ENCODE data around the gene FBLN7. TPM values are rescaled to one million over a fixed set of nuclear protein-coding genes. Genes with fewer than 3 reads are reported as not detected.

Gene FBLN7
- total and polyA plus RNA-seq, 11 donors, result 0.23 to 2.9 (median 0.49) TPM; not detected in 1

- H3K36me3 ChIP-seq, result no peaks in the 10 kb centered on the region
- H3K27ac ChIP-seq, result no peak overlapping the region
- no peak overlapping the region for H3K4me3 ChIP-seq
- intact Hi-C loops (cut with DNase I), result loop anchor here in 1 of 10 donors (10.0 kb wide), 1 partner anchor 100 kb away; no protein-coding TSS in a partner anchor
- peaks cover 0 to 16% (median 4%) of the 10 kb centered on the region in 12 donors for H3K4me1 ChIP-seq
- 94 to 98% (median 95%) methylated on average over 6 of the region's 6 CpGs for WGBS, 4 donors
- TF ChIP-seq, protein P1, sequence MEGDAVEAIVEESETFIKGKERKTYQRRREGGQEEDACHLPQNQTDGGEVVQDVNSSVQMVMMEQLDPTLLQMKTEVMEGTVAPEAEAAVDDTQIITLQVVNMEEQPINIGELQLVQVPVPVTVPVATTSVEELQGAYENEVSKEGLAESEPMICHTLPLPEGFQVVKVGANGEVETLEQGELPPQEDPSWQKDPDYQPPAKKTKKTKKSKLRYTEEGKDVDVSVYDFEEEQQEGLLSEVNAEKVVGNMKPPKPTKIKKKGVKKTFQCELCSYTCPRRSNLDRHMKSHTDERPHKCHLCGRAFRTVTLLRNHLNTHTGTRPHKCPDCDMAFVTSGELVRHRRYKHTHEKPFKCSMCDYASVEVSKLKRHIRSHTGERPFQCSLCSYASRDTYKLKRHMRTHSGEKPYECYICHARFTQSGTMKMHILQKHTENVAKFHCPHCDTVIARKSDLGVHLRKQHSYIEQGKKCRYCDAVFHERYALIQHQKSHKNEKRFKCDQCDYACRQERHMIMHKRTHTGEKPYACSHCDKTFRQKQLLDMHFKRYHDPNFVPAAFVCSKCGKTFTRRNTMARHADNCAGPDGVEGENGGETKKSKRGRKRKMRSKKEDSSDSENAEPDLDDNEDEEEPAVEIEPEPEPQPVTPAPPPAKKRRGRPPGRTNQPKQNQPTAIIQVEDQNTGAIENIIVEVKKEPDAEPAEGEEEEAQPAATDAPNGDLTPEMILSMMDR (IDR thresholded peaks at IDR 0.05), result no peak
- no peak for TF ChIP-seq POLR2A (IDR thresholded peaks at IDR 0.05)
- ATAC-seq (no peak), DNase-seq (no peak)
- peaks cover 0 to 4% (median 0%) of the 10 kb centered on the region in 9 donors for H3K27me3 ChIP-seq
- no peaks in the 10 kb centered on the region for H3K9me3 ChIP-seq
These were observed 6.8 kb downstream of the FBLN7 start for GRCh38 chr2:112144966-112145365.

GRCh38 chr2:112147382-112148168, 9.4 kb downstream of the FBLN7 start:
- H3K4me1 ChIP-seq, result peaks cover 0 to 19% (median 2%) of the 10 kb centered on the region in 12 donors
- peak overlapping the region in 2 of 12 donors; percentile 18 to 21 for H3K4me3 ChIP-seq
- 63 to 71% (median 70%) methylated on average over 17 of the region's 17 CpGs for WGBS, 4 donors
- ATAC-seq (peak in 3 of 4 donors; percentile 49 to 70 (median 57)), DNase-seq (peak in 3 of 5 donors; percentile 35 to 43 (median 41))
- no peaks in the 10 kb centered on the region for H3K36me3 ChIP-seq
- peak overlapping the region in 9 of 12 donors; percentile 2 to 76 (median 56) for H3K27ac ChIP-seq
- intact Hi-C loops (cut with DNase I), result loop anchor here in 1 of 10 donors (10.0 kb wide), 1 partner anchor 97 kb away; no protein-coding TSS in a partner anchor
- H3K9me3 ChIP-seq, result no peaks in the 10 kb centered on the region
- TF ChIP-seq, protein P1 (IDR thresholded peaks at IDR 0.05), result no peak
- TF ChIP-seq POLR2A (IDR thresholded peaks at IDR 0.05), result no peak
- H3K27me3 ChIP-seq, result no peaks in the 10 kb centered on the region

DNA sequence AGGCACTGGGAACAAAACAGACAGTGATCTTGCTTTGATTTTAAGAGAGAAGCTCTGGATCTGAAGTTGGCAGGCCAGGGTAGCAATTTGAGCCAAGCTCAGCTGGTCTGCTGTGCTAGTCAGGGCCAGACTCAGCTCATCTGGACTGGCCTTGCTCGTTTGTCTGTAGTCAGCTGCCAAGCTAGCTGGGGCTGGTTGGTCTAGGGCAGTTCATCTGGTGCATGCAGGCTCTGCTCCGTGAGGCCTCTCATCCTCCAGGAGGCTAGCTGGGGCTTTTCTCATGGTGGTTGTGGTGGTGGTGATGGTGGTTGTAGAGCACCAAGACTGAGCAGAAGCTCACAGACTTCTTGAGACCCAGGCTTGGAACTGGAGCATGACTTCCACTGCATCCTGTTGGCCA, 10.3 kb downstream of the FBLN7 start:
- Histone ChIP-seq H3K4me1 (peaks cover 0 to 19% (median 2%) of the 10 kb centered on the region in 12 donors), H3K4me3 (no peak overlapping the region), H3K27ac (peak overlapping the region in 6 of 12 donors; percentile 37 to 76 (median 57)), H3K27me3 (no peaks in the 10 kb centered on the region), H3K36me3 (no peaks in the 10 kb centered on the region), H3K9me3 (no peaks in the 10 kb centered on the region)
- WGBS, 4 donors, result 86 to 100% (median 87%) methylated on average over 2 of the region's 2 CpGs
- DNase-seq (no peak), ATAC-seq (no peak)
- TF ChIP-seq POLR2A (IDR thresholded peaks at IDR 0.05), result no peak
- TF ChIP-seq, protein P1 (IDR thresholded peaks at IDR 0.05), result no peak
- intact Hi-C loops (cut with DNase I), result loop anchor here in 1 of 10 donors (10.0 kb wide), 1 partner anchor 96 kb away; no protein-coding TSS in a partner anchor

- H3K9me3 ChIP-seq, result no peaks in the 10 kb centered on the region
- no peak for ATAC-seq
- peak overlapping the region in 5 of 12 donors; percentile 22 to 56 (median 47) for H3K27ac ChIP-seq
These were observed 11.0 kb downstream of the FBLN7 start for GRCh38 chr2:112149194-112149593.

More at GRCh38 chr2:112149194-112149593, 11.0 kb downstream of the FBLN7 start:
- H3K36me3 ChIP-seq, result no peaks in the 10 kb centered on the region
- peaks cover 0 to 19% (median 2%) of the 10 kb centered on the region in 12 donors for H3K4me1 ChIP-seq
- DNase-seq, result no peak
- TF ChIP-seq POLR2A (IDR thresholded peaks at IDR 0.05), result no peak
- TF ChIP-seq, protein P1 (IDR thresholded peaks at IDR 0.05), result no peak
- no peaks in the 10 kb centered on the region for H3K27me3 ChIP-seq
- no peak overlapping the region for H3K4me3 ChIP-seq
- WGBS, 4 donors, result 67 to 86% (median 76%) methylated on average over 5 of the region's 5 CpGs
- intact Hi-C loops (cut with DNase I), result loop anchor here in 1 of 10 donors (10.0 kb wide), 1 partner anchor 96 kb away; no protein-coding TSS in a partner anchor

All from heart left ventricle (tissue), 16 donors.